Measurements from ENCODE around the gene ETFB. TPM values are rescaled to one million over a fixed set of nuclear protein-coding genes. Genes with fewer than 3 reads are reported as not detected.

Gene ETFB
- polyA plus RNA-seq, 1 of the 3 experiments (the other 2 are of a cell fraction), result 169 TPM

- no peaks in the 10 kb centered on the region for H3K4me1 ChIP-seq (ENCODE audit: control insufficient read depth in 1 of 2, insufficient read depth in 2 of 2, low read depth in 1 of 2, low read length in 1 of 2)
- H3K9ac ChIP-seq, result no peak overlapping the region
- no peaks in the 10 kb centered on the region for H4K20me1 ChIP-seq (ENCODE audit: insufficient read depth)
- no peaks in the 10 kb centered on the region for H3K9me3 ChIP-seq
- no peak overlapping the region for H3K4me2 ChIP-seq
- H3K4me3 ChIP-seq (ENCODE audit: low read depth in 2 of 2, low read length in 1 of 2), result no peak overlapping the region
- no peak overlapping the region for H3K27ac ChIP-seq (ENCODE audit: low read depth in 2 of 2, low read length in 1 of 2)
- H3F3A ChIP-seq (replicated peaks; ENCODE audit: insufficient read depth), result no peaks in the 10 kb centered on the region
- DNase-seq, result no peak
- TF ChIP-seq, protein P1, sequence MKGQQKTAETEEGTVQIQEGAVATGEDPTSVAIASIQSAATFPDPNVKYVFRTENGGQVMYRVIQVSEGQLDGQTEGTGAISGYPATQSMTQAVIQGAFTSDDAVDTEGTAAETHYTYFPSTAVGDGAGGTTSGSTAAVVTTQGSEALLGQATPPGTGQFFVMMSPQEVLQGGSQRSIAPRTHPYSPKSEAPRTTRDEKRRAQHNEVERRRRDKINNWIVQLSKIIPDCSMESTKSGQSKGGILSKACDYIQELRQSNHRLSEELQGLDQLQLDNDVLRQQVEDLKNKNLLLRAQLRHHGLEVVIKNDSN (IDR thresholded peaks at IDR 0.05; ENCODE audit: borderline replicate concordance, low read depth), result no peak
- no peak for TF ChIP-seq TAF1 (IDR thresholded peaks at IDR 0.05; ENCODE audit: borderline replicate concordance, low read depth, low read length)
- TF ChIP-seq, protein P2, sequence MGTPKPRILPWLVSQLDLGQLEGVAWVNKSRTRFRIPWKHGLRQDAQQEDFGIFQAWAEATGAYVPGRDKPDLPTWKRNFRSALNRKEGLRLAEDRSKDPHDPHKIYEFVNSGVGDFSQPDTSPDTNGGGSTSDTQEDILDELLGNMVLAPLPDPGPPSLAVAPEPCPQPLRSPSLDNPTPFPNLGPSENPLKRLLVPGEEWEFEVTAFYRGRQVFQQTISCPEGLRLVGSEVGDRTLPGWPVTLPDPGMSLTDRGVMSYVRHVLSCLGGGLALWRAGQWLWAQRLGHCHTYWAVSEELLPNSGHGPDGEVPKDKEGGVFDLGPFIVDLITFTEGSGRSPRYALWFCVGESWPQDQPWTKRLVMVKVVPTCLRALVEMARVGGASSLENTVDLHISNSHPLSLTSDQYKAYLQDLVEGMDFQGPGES (IDR thresholded peaks at IDR 0.05; ENCODE audit: low read depth, low read length), result no peak
- TF ChIP-seq NFIC (IDR thresholded peaks at IDR 0.05; ENCODE audit: borderline replicate concordance), result no peak
- no peak for TF ChIP-seq SMC3 (IDR thresholded peaks at IDR 0.05; ENCODE audit: low read depth, low read length)
- no peak for TF ChIP-seq GATA2 (CRISPR knock-in tag; IDR thresholded peaks at IDR 0.05)
- no peak for TF ChIP-seq EZH2phosphoT487 (IDR thresholded peaks at IDR 0.05; ENCODE audit: borderline replicate concordance, low read depth)
- no peak for TF ChIP-seq RXRA (IDR thresholded peaks at IDR 0.05; ENCODE audit: borderline replicate concordance, low read depth)
- TF ChIP-seq NRF1 (IDR thresholded peaks at IDR 0.05; ENCODE audit: low read depth, low read length), result no peak
- no peak for TF ChIP-seq FOXM1 (IDR thresholded peaks at IDR 0.05; ENCODE audit: low read depth)
- TF ChIP-seq FOXJ3 (CRISPR knock-in tag; IDR thresholded peaks at IDR 0.05), result no peak
- TF ChIP-seq CHD2 (IDR thresholded peaks at IDR 0.05; ENCODE audit: low read length, partially characterized antibody), result no peak
- ChIA-PET POLR2A (no interaction called here), CTCF (interaction anchor here (0.6 kb wide), 1 partner anchor 80 kb away, joined by 3 read pairs; no protein-coding TSS in a partner anchor)
- no peak overlapping the region for H2AFZ ChIP-seq (ENCODE audit: low read depth)
- WGBS (ENCODE audit: low lambda C conversion rate), result 77% methylated on average over 50 of the region's 75 CpGs
- H3K9me2 ChIP-seq, result no peaks in the 10 kb centered on the region
- H3K79me2 ChIP-seq (ENCODE audit: insufficient read depth), result no peaks in the 10 kb centered on the region
- H3K36me3 ChIP-seq (replicated peaks in 1 of 2; ENCODE audit: control insufficient read depth in 1 of 2, insufficient read depth in 2 of 2, low read length in 1 of 2), result no peaks in the 10 kb centered on the region
- H3K27me3 ChIP-seq (ENCODE audit: insufficient read depth), result no peaks in the 10 kb centered on the region
Observed at GRCh38 chr19:51327066-51328001, 38.9 kb downstream of the ETFB start.

GRCh38 chr19:51326216-51327065 is 39.7 kb downstream of the ETFB start:
- H4K20me1 ChIP-seq (ENCODE audit: insufficient read depth), result no peaks in the 10 kb centered on the region
- POLR2A ChIA-PET, result no interaction called here
- no peaks in the 10 kb centered on the region for H3K9me2 ChIP-seq
- no peak overlapping the region for H3K4me3 ChIP-seq (ENCODE audit: low read depth in 2 of 2, low read length in 1 of 2)
- no peak overlapping the region for H2AFZ ChIP-seq (ENCODE audit: low read depth)
- no peaks in the 10 kb centered on the region for H3F3A ChIP-seq (replicated peaks; ENCODE audit: insufficient read depth)
- no peak overlapping the region for H3K27ac ChIP-seq (ENCODE audit: low read depth in 2 of 2, low read length in 1 of 2)
- CTCF ChIA-PET, result no interaction called here
- H3K9me3 ChIP-seq, result no peaks in the 10 kb centered on the region
- H3K36me3 ChIP-seq (replicated peaks in 1 of 2; ENCODE audit: control insufficient read depth in 1 of 2, insufficient read depth in 2 of 2, low read length in 1 of 2), result no peaks in the 10 kb centered on the region
- no peaks in the 10 kb centered on the region for H3K79me2 ChIP-seq (ENCODE audit: insufficient read depth)
- no peak for DNase-seq
- TF ChIP-seq GATA2 (CRISPR knock-in tag; IDR thresholded peaks at IDR 0.05), result no peak
- TF ChIP-seq, protein P3, sequence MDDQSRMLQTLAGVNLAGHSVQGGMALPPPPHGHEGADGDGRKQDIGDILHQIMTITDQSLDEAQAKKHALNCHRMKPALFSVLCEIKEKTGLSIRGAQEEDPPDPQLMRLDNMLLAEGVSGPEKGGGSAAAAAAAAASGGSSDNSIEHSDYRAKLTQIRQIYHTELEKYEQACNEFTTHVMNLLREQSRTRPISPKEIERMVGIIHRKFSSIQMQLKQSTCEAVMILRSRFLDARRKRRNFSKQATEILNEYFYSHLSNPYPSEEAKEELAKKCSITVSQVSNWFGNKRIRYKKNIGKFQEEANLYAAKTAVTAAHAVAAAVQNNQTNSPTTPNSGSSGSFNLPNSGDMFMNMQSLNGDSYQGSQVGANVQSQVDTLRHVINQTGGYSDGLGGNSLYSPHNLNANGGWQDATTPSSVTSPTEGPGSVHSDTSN (IDR thresholded peaks at IDR 0.05), result no peak
- TF ChIP-seq, protein P4, sequence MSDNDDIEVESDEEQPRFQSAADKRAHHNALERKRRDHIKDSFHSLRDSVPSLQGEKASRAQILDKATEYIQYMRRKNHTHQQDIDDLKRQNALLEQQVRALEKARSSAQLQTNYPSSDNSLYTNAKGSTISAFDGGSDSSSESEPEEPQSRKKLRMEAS (IDR thresholded peaks at IDR 0.05; ENCODE audit: low read depth), result no peak
- TF ChIP-seq SMC3 (IDR thresholded peaks at IDR 0.05; ENCODE audit: low read depth, low read length), result no peak
- TF ChIP-seq GABPA (IDR thresholded peaks at IDR 0.05; ENCODE audit: low read depth), result no peak
- no peak for TF ChIP-seq CTCF (IDR thresholded peaks at IDR 0.05)
- TF ChIP-seq RAD21 (IDR thresholded peaks at IDR 0.05; ENCODE audit: low read length), result no peak
- TF ChIP-seq FOXM1 (IDR thresholded peaks at IDR 0.05; ENCODE audit: low read depth), result no peak
- 68% methylated on average over 35 of the region's 36 CpGs for WGBS (ENCODE audit: low lambda C conversion rate)
- no peak overlapping the region for H3K4me2 ChIP-seq
- H3K27me3 ChIP-seq (ENCODE audit: insufficient read depth), result no peaks in the 10 kb centered on the region
- no peaks in the 10 kb centered on the region for H3K4me1 ChIP-seq (ENCODE audit: control insufficient read depth in 1 of 2, insufficient read depth in 2 of 2, low read depth in 1 of 2, low read length in 1 of 2)
- H3K9ac ChIP-seq, result no peak overlapping the region
